WTC11 (cell line): ENCODE data around the gene IL23R.

Source experiments
- CTCF ChIP-seq: fragments of 200-600 bp; IDR thresholded peaks from 2 replicates; pipeline ENCODE4 v1.8.0; 2022; ENCODE audit warnings: antibody characterized with exemption
- HMGXB4 ChIP-seq: sonication (generic); formaldehyde crosslinking; IDR thresholded peaks from 2 replicates; pipeline ENCODE4 v1.8.1; 2023; ENCODE audit warnings: mild to moderate bottlenecking, moderate library complexity, missing genetic modification reagents
- JAZF1 ChIP-seq: fragments of 250-450 bp; sonication (Bioruptor Pico); IDR thresholded peaks from 2 replicates; pipeline ENCODE4 v1.9.0; 2021; ENCODE audit warnings: moderate library complexity, mild to moderate bottlenecking, inconsistent platforms
- MAX ChIP-seq: sonication (generic); formaldehyde crosslinking; IDR thresholded peaks from 2 replicates; pipeline ENCODE4 v1.8.0; 2022; ENCODE audit warnings: mild to moderate bottlenecking, missing genetic modification reagents
- NR3C1 ChIP-seq: sonication (generic); formaldehyde crosslinking; conservative IDR thresholded peaks from 2 replicates; pipeline ENCODE4 v1.8.1; 2023; ENCODE audit warnings: low read depth, mild to moderate bottlenecking, missing genetic modification reagents
- USF1 ChIP-seq: sonication (generic); formaldehyde crosslinking; IDR thresholded peaks from 2 replicates; pipeline ENCODE4 v1.8.0; 2022; ENCODE audit warnings: mild to moderate bottlenecking, missing genetic modification reagents
- USF2 ChIP-seq: sonication (generic); formaldehyde crosslinking; IDR thresholded peaks from 2 replicates; pipeline ENCODE4 v1.8.1; 2023; ENCODE audit warnings: mild to moderate bottlenecking, missing genetic modification reagents, moderate library complexity

GRCh38 chr1:67174716-67175284 lies 8.5 kb downstream of the IL23R start:
- TF ChIP-seq USF2 (CRISPR knock-in tag) (no peak), CTCF (no peak), HMGXB4 (CRISPR knock-in tag) (no peak), NR3C1 (CRISPR knock-in tag) (no peak), MAX (CRISPR knock-in tag) (no peak), JAZF1 (CRISPR knock-in tag) (no peak), USF1 (CRISPR knock-in tag) (no peak)
